GM19438 (cell line): ENCODE results near the gene CSE1L.
"Not testable (repeated sequence)": the region's sequence is repeated elsewhere in the genome, so short reads cannot be mapped to it uniquely, and the experiment has no call there.

Experiments used
- ATAC-seq: cut with Tn5 transposase; IDR thresholded peaks from one replicate; pipeline ENCODE4 v1.9.1; 2021; ENCODE audit warnings: low read depth; ENCODE audit not compliant: unreplicated experiment

The CSE1L gene

DNA sequence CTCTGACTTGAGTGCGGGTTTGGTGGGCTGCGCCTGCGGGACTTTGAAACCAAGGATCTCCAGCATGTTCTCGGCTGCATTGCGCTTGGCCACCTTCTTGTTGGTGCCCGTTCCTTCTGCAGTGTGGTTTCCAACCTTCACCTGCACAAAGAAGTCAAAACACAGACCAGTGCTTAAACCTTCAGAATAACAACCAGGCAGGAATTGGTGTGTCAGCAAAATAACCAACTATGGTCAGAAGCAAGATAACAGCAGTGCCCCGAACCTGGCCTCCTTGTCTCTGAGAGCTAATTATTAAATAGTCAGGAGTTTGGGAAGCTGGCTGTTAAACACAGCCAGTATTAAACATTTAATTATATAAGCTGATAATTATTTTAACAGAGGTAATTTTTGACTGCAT is 73.9 kb downstream of the CSE1L start:
- no peak for ATAC-seq

DNA sequence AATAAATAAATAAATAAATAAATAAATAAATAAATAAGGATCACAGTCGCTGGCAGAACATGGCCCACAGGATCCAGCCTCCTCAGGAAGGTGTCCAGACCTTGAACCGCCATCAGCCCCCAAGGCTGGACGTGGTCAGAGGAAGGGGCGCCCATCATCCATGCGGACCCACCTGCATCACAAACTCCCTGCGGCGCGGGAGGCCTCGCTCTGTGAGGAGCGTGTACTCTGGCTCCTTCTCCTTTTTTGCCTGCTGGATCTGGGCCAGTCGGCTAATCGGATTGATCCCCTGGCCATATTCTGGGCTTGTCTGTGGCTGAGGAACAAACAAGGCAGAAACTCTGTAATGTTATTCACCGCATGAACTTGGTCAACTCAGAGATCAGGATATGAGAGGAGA is 76.8 kb downstream of the CSE1L start:
- no peak for ATAC-seq

DNA sequence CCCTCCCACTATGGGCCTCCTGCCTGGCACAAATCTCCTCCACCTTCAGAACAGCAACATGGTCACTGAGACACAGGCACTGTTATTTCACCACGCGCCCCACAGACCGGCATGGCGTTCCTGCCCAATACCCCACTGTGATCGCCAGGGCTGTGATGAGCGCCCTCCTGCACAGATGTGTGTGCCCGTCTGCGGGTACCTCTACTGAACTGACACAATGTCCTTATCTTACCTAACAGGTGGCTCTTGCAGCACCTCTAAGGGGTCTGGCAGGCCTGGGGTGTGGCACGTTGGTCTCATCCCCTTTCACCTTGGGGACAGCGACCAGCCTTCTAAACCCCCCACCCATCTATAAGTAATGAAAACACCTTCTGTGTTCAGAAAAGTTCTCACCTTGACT is 77.9 kb downstream of the CSE1L start:
- ATAC-seq: no peak

DNA sequence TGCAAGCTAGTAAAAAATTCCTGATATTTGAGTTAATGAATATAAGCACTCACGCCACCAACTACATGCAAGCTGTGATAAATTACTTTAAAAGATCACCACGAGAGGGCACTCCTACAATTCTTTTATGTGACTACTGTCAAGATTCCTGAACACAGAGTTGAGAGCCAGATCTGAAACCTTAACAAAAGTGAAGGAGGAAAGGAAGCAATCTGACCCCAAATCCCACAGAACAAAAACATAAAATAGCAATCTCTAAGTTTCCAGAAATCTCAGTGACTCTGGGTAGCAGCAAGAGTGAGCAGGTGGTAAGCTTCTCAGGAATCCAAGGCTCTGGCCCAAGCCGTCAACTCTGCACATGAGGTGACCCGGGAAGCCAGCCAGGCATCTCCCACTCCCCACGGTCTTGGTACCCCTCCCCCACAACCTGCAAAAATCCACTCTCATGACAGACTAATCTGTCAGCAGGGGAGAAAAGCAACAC is 86.9 kb downstream of the CSE1L start:
- no peak for ATAC-seq

DNA sequence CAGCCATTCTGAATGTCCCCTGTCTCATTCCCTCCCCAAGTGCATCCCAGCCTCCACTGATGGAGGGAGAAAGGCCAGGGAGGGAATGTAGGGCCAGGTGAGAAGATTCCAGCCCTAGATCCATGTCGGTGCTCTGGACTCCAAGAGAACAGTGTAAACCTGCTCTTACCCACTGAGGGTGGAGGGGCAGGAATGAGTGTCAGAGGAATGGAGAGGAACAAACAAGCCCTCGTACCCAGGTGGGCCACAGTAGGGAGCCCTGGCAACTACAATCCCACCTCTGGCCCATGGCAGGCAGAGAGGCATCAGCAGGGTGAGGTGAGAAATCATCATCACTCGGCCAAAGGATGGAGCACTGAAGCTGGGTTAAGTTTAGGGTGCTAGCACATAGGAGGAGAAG is 87.5 kb downstream of the CSE1L start:
- no peak for ATAC-seq

DNA sequence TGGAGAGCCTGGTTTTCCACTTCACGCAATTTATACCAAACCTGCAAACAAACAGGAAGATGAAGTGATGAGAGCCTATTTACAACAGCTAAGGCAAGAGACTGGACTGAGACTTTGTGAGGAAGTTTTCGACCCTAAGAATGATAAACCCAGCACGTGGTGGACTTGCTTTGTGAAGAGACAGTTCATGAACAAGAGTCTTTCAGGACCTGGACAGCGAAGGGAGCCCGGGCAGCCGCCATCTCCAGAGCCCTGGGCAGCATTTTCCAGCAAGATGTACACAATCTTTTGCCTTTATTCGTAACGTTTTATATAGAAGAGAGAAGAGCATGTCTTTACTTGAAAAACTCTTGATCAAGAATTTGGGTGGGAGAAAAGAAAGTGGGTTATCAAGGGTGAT is 88.7 kb downstream of the CSE1L start:
- not testable (repeated sequence) for ATAC-seq

DNA sequence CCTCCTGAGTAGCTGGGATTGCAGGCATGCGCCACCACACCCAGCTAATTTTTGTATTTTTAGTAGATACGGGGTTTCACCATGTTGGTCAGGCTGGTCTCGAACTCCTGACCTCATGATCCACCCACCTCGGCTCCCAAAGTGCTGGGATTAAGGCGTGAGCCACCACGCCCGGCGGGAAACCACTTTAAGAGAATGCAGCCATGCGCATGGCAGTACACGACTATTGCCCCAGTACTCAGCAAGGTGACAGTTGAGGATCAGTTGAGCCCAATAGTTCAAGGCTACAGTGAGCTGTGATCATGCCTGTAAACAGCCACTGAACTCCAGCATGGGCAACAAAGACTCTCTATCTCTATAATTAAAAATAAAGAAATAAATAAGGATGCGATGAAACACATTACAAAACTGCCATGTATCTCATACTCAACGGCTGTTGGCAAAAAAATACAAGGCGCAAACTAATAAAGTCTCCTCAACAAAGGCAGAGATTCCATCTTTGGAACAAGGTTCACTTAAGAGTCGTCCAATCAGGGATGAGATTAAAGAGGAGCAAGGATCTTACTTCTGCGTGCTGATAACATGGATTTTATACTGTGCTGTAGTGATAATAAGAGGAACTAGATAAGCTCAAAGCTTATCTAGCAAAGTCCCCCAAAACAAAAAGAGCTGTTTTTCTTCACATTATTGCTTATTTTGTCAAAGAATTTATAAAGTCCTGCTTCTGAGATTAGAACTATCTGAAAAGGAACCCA is 90.9 kb downstream of the CSE1L start:
- ATAC-seq: no peak

DNA sequence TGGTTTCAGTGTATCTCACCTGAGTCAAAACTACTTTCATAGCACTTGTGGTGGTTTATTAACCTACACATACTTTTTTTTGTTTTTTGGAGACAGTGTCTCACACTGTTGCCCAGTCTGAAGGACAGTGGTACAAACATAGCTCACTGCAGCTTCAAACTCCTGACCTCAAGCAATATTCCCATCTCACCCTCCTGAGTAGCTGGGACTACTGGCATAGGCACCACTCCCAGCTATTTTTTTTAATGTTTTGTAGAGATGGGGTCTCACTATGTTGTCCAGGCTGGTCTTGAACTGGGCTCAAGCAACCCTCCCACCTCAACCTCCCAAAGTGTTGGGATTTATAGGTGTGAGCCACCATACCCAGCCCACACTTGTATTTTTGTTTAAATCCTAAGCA is 92.3 kb downstream of the CSE1L start:
- no peak for ATAC-seq

DNA sequence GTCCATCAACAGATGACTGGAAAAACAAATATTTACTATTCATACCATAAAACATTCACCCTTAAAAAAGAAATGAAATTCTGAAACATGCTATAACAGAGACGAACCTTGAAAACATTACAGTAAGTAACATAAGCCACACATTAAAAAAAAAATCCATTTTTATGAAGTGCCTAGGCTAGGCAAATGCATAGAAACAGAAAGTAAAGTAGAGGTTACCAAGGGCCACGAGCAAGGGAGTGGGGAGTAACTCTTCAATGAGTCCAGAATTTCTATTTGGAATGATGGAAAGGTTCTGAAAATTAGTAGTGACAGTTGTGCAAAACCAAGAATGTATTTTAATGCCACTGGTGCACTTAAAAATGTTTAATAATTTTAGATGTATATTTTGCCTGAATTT is 94.3 kb downstream of the CSE1L start:
- no peak for ATAC-seq

DNA sequence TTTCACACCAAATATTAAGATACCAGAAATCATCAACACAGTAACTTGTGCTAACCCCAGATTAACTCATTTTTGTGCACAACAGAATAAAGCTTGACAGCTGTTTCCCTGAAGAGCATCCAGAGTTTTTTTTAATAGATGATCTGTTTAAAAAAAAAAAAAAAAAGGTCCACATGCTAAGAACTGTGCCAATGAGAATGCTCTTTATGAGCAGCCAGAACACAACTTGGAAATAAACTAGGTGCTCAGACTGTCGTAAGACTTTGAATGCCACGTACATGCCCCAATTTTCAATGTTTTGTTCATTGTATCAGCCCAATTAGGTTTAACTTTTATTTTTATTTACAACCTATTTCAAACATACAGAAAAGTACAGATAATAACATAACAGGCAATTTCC is 94.7 kb downstream of the CSE1L start:
- ATAC-seq: no peak
